HL-60 (cell line): Measurements from ENCODE around the gene MACF1.
A peak's percentile ranks its signal among the peaks of the same experiment; 100 is the strongest.

Experiments
- GABPA ChIP-seq: IDR thresholded peaks from 2 replicates; pipeline ENCODE4 v1.6.1; 2012; ENCODE audit warnings: low read depth
- POLR2AphosphoS5 ChIP-seq: IDR thresholded peaks from 2 replicates; pipeline ENCODE4 v1.6.1; 2012; ENCODE audit warnings: low read depth
- REST ChIP-seq: IDR thresholded peaks from 2 replicates; pipeline ENCODE4 v1.6.1; 2012; ENCODE audit warnings: low read depth; ENCODE audit not compliant: insufficient replicate concordance
- SPI1 ChIP-seq: IDR thresholded peaks from 2 replicates; pipeline ENCODE4 v1.6.1; 2012; ENCODE audit warnings: low read depth, mild to moderate bottlenecking, borderline replicate concordance
- TF ChIP-seq, protein P1 (sequence below): IDR thresholded peaks from one replicate; pipeline ENCODE4 v1.5.1; 2011; ENCODE audit warnings: low read length, control low read depth, inconsistent platforms; ENCODE audit not compliant: insufficient read depth

DNA sequence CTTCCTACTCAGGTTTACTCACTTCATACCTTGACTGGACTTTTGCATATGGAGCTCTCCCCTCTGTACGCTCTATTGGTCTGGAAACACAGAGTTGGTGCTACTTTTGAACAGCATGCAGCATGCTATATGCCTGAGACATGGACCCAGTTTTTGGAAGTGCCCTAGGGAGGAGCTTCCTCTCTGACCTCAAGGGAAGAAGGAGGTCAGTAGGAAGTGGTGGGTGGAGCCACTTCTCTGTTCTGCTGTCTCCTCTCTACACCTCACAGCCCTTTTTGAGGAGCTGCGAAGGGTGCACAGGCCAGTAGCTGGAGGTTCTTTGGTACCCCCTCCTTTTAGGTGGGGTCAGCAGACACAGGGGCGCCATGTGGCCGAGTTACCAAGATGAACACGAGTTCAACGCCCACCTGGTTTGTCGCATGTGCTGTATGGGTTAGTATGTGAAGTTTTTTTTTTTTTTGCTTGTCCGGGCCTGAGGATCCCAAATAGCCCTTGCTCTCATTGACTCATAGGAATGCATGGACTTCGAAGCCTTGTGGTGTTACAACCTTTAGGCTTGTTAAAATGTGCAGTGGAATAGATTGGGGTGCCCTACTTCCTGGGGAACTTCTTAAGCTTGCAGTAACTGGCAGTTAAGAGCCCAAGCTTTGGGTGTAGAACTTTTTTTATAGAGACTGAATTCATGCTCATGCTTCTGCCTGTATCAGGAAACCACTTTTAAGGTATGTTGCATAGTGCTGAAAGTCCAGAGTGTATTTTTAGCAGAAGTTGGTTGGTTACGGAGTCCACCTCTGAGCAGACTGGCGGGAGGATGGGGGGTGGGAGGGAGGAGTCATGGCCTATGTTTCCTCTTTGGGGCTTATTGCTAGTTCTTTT lies 10.7 kb downstream of the MACF1 start:
- TF ChIP-seq, protein P1, sequence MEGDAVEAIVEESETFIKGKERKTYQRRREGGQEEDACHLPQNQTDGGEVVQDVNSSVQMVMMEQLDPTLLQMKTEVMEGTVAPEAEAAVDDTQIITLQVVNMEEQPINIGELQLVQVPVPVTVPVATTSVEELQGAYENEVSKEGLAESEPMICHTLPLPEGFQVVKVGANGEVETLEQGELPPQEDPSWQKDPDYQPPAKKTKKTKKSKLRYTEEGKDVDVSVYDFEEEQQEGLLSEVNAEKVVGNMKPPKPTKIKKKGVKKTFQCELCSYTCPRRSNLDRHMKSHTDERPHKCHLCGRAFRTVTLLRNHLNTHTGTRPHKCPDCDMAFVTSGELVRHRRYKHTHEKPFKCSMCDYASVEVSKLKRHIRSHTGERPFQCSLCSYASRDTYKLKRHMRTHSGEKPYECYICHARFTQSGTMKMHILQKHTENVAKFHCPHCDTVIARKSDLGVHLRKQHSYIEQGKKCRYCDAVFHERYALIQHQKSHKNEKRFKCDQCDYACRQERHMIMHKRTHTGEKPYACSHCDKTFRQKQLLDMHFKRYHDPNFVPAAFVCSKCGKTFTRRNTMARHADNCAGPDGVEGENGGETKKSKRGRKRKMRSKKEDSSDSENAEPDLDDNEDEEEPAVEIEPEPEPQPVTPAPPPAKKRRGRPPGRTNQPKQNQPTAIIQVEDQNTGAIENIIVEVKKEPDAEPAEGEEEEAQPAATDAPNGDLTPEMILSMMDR = no peak
- TF ChIP-seq POLR2AphosphoS5 (peak; percentile 81), SPI1 (peak; percentile 90), REST (peak; percentile 30), GABPA (no peak)
